ENCODE results near the gene ZNF486.

GRCh38 chr19:20209051-20209450, 42.0 kb downstream of the ZNF486 start:
- TF ChIP-seq POLR2A (IDR thresholded peaks at IDR 0.05; ENCODE audit: low read length), result no peak
- no peak for TF ChIP-seq GATA1 (IDR thresholded peaks at IDR 0.05; ENCODE audit: low read depth, low read length)

Data from erythroblast (primary cell).